SKM-1 (cell line): ENCODE data around the gene B3GNT7.
"Not testable (repeated sequence)": the region's sequence is repeated elsewhere in the genome, so short reads cannot be mapped to it uniquely, and the experiment has no call there.

Experiments used
- DNase-seq: peaks from one replicate; lab custom pipeline; 2025; ENCODE audit not compliant: unreplicated experiment; lab: John Stamatoyannopoulos, UW

The B3GNT7 gene

GRCh38 chr2:231423176-231423575, 27.7 kb downstream of the B3GNT7 start:
- no peak for DNase-seq

GRCh38 chr2:231425291-231425810, 29.8 kb downstream of the B3GNT7 start:
- no peak for DNase-seq

- DNase-seq: no peak
Observed at GRCh38 chr2:231425811-231426703, 30.5 kb downstream of the B3GNT7 start.

GRCh38 chr2:231427116-231427515, 31.6 kb downstream of the B3GNT7 start:
- no peak for DNase-seq

- DNase-seq: no peak
Observed at GRCh38 chr2:231429152-231429551, 33.6 kb downstream of the B3GNT7 start.

- DNase-seq: no peak
Observed at GRCh38 chr2:231429901-231430300, 34.4 kb downstream of the B3GNT7 start.

- DNase-seq: not testable (repeated sequence)
Observed at GRCh38 chr2:231430437-231430836, 34.9 kb downstream of the B3GNT7 start.

- DNase-seq: no peak
Observed at GRCh38 chr2:231431606-231432005, 36.1 kb downstream of the B3GNT7 start.

GRCh38 chr2:231433990-231434389, 38.5 kb downstream of the B3GNT7 start:
- DNase-seq: no peak

GRCh38 chr2:231436957-231437356, 41.4 kb downstream of the B3GNT7 start:
- no peak for DNase-seq

GRCh38 chr2:231449503-231450054, 54.1 kb downstream of the B3GNT7 start:
- no peak for DNase-seq

GRCh38 chr2:231450548-231450989, 55.1 kb downstream of the B3GNT7 start:
- no peak for DNase-seq
